ENCODE data around the gene MRPL17. TPM values are rescaled to one million over a fixed set of nuclear protein-coding genes. Genes with fewer than 3 reads are reported as not detected.

The MRPL17 gene
- total RNA-seq, 1 donor from 2014 or later, result 48.6 TPM

- no peak for TF ChIP-seq CTCF (IDR thresholded peaks at IDR 0.05)
- no peaks in the 10 kb centered on the region for H3K27me3 Mint-ChIP-seq (ENCODE audit: low read depth)
- no peaks in the 10 kb centered on the region for H3K9me3 Mint-ChIP-seq (ENCODE audit: low read depth)
- no peak for DNase-seq (ENCODE audit: low spot score)
- no peak overlapping the region for H3K27ac Mint-ChIP-seq (ENCODE audit: unreplicated experiment)
- H3K4me1 Mint-ChIP-seq (ENCODE audit: low read depth), result no peaks in the 10 kb centered on the region
- no peak overlapping the region for H3K4me3 Mint-ChIP-seq (ENCODE audit: unreplicated experiment)
- H3K36me3 Mint-ChIP-seq (ENCODE audit: low read depth), result no peaks in the 10 kb centered on the region
These were observed 33.0 kb downstream of the MRPL17 start for GRCh38 chr11:6650104-6650503.

GRCh38 chr11:6648501-6648900, 34.6 kb downstream of the MRPL17 start:
- DNase-seq (ENCODE audit: low spot score), result no peak
- TF ChIP-seq CTCF (IDR thresholded peaks at IDR 0.05), result no peak
- Mint-ChIP-seq H3K27ac (ENCODE audit: unreplicated experiment) (no peak overlapping the region), H3K4me1 (ENCODE audit: low read depth) (no peaks in the 10 kb centered on the region), H3K4me3 (ENCODE audit: unreplicated experiment) (no peak overlapping the region), H3K9me3 (ENCODE audit: low read depth) (no peaks in the 10 kb centered on the region), H3K27me3 (ENCODE audit: low read depth) (no peaks in the 10 kb centered on the region), H3K36me3 (ENCODE audit: low read depth) (no peaks in the 10 kb centered on the region)

DNA sequence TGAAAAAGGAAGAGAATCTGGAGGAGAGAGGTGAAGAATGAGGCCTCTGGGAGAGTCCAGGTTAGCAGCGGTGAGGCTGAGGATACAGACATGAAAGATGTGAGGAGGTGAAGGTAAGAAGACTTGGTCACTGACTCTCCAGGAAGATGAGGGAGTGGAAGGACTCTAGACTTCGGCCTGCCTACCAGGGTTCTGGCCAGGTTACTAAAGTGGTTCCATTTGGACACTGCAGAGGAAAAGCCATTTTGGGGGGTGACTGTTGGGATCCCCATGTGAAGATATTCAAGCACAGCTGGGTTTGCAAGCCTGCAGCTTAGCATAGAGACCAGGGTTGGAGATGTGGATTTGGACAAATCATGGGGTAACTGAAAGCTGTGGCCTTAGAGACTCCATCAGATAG, 35.3 kb downstream of the MRPL17 start:
- Mint-ChIP-seq H3K36me3 (ENCODE audit: low read depth) (no peaks in the 10 kb centered on the region), H3K27ac (ENCODE audit: unreplicated experiment) (no peak overlapping the region), H3K4me3 (ENCODE audit: unreplicated experiment) (no peak overlapping the region), H3K9me3 (ENCODE audit: low read depth) (no peaks in the 10 kb centered on the region), H3K4me1 (ENCODE audit: low read depth) (no peaks in the 10 kb centered on the region), H3K27me3 (ENCODE audit: low read depth) (no peaks in the 10 kb centered on the region)
- DNase-seq (ENCODE audit: low spot score), result no peak
- no peak for TF ChIP-seq CTCF (IDR thresholded peaks at IDR 0.05)

GRCh38 chr11:6646918-6647679, 36.0 kb downstream of the MRPL17 start:
- DNase-seq (ENCODE audit: low spot score), result no peak
- H3K9me3 Mint-ChIP-seq (ENCODE audit: low read depth), result no peaks in the 10 kb centered on the region
- H3K27ac Mint-ChIP-seq (ENCODE audit: unreplicated experiment), result no peak overlapping the region
- no peak overlapping the region for H3K4me3 Mint-ChIP-seq (ENCODE audit: unreplicated experiment)
- no peaks in the 10 kb centered on the region for H3K27me3 Mint-ChIP-seq (ENCODE audit: low read depth)
- no peaks in the 10 kb centered on the region for H3K36me3 Mint-ChIP-seq (ENCODE audit: low read depth)
- no peak for TF ChIP-seq CTCF (IDR thresholded peaks at IDR 0.05)
- H3K4me1 Mint-ChIP-seq (ENCODE audit: low read depth), result no peaks in the 10 kb centered on the region

DNA sequence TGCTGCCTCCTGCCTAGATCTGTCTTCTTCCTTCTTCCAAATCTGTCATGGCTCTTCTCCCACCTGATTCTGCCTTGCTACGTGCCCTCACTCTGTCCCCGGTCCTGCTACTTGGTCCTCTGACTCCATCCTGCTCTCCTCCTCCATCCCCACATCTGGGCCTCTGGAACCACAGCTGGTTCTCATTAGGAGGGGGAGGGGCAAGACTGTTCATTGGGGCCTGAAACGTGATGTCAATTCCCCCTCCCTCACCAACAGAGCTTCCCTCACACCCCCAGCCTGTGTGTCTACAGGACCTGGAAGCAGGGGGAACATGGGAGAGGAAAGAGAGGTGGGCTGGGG, 36.6 kb downstream of the MRPL17 start:
- DNase-seq (ENCODE audit: low spot score), result no peak
- no peaks in the 10 kb centered on the region for H3K4me1 Mint-ChIP-seq (ENCODE audit: low read depth)
- no peaks in the 10 kb centered on the region for H3K9me3 Mint-ChIP-seq (ENCODE audit: low read depth)
- H3K4me3 Mint-ChIP-seq (ENCODE audit: unreplicated experiment), result no peak overlapping the region
- no peak overlapping the region for H3K27ac Mint-ChIP-seq (ENCODE audit: unreplicated experiment)
- H3K36me3 Mint-ChIP-seq (ENCODE audit: low read depth), result no peaks in the 10 kb centered on the region
- H3K27me3 Mint-ChIP-seq (ENCODE audit: low read depth), result no peaks in the 10 kb centered on the region
- no peak for TF ChIP-seq CTCF (IDR thresholded peaks at IDR 0.05)
